HUDEP-2 (cell line): ENCODE data around the gene FSCN2.
"Not testable (repeated sequence)": the region's sequence is repeated elsewhere in the genome, so short reads cannot be mapped to it uniquely, and the experiment has no call there.

Experiments used
- DNase-seq, 76 experiments: peaks; one replicate each; lab custom pipeline; 2025; ENCODE audit not compliant: unreplicated experiment in 76 of 76; lab: John Stamatoyannopoulos, UW

FSCN2 gene

DNA sequence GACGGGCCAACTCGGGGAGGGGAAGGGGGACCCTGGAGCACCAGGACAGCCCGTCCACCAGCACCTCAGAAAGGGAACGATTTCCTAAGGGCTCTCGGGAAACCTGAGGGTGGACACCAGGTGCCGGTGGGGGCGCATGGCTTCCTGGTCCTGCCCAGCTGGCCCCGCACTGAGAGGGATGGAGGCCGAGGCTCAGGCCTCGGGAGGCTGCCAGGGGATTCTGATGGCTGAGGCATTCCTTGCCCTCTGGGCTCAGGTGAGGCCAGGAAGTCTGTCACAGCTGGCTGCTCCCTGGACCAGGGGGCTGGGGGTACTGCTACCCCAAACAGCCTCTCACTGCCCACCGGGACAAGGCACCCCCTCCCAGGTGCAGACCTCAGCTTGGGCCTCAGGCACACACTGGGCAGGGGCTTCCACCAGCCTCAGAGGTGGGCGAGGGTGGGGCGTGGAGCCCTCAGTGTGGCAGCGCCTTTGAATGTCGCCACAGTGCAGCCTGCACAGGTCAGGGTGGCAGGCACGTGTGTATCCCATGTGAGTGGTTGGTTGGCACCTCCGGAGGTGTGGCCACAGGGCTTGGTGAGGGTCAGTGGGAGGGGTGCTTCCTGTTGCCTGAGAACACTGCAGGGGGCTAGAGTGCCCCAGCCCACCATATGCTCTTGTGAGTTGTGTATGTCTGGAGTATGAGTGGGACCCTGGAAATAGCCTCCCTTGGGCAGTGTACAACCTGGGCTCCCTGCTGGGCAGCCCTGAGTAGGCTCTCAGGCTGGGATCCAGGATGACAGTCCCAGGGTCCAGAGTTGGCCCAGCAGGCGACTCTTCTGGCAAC, 3.9 kb upstream of the FSCN2 start:
- DNase-seq, result no peak

- no peak for DNase-seq
Observed at GRCh38 chr17:81524865-81525159, 3.4 kb upstream of the FSCN2 start.

DNA sequence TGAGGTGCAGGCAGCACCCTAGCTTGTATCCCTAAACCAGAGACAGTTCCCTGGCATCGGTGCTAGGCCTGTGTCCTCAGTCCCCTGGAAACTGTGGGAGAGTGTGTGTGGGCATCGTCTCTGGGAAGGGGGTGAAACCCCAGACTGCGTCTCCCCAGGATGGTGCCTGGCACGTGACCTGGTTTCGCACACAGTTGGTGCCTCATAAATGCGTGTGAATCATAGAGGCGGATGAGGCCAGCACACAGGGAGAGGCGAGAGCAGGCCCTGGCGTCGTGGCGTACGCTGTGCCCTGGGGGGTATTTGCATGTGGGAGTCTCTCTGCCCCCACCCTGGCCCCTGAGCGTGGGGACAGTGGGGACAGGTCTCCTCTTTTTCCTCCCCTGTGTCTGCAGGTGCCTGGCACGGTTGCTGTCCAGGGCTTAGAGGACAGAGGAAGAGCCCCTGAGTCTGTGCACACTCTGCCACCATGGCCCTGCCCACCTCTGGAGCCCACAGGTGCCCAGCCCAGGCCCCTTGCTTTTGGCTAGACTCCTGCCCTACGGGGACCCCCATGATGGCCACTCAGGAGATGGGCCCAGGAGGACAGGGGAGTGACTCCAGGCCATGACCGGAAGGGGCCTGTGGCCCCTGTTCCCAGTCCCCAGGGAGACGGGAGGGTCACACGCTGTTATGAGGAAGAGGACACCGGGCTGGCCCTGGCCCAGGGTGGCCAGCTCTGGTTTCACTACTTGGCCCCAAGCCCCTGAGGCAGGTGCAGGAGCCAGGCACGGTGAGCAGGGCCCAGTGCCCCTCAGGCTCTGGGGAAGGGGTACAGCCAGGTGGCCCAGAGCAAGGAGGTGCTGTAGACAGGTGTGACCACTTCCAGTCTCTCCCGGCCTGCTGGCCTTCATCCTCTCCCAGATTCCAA, 1.3 kb upstream of the FSCN2 start:
- no peak for DNase-seq

- no peak for DNase-seq
Observed at GRCh38 chr17:81528384-81528650, 140 bp downstream of the FSCN2 start.

DNA sequence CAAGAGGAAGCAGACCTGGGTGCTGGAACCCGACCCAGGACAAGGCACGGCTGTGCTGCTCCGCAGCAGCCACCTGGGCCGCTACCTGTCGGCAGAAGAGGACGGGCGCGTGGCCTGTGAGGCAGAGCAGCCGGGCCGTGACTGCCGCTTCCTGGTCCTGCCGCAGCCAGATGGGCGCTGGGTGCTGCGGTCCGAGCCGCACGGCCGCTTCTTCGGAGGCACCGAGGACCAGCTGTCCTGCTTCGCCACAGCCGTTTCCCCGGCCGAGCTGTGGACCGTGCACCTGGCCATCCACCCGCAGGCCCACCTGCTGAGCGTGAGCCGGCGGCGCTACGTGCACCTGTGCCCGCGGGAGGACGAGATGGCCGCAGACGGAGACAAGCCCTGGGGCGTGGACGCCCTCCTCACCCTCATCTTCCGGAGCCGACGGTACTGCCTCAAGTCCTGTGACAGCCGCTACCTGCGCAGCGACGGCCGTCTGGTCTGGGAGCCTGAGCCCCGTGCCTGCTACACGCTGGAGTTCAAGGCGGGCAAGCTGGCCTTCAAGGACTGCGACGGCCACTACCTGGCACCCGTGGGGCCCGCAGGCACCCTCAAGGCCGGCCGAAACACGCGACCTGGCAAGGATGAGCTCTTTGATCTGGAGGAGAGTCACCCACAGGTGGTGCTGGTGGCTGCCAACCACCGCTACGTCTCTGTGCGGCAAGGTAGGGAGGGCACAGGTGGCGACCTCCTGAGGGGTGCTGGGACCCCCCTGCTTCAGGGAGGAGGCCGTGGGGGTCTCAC, 667 bp downstream of the FSCN2 start:
- no peak for DNase-seq

DNA sequence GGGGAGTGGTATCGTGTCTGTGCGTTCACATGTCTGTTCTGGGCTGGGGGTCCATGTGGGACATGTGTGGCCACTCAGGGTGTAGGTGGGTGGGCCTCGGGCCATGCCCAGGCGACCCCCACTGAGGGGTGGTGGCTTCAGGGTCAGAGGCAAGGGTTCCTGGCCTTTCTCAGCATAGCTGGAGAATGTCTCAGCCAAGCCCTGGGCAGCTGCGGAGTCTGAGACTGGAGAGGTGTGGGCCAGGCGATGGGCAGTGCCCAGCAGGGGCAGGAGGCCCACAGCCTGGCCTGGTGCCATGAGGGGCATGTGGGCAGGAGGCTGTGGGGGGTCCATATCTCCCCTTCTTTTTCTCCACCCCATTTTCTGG, 1.2 kb downstream of the FSCN2 start:
- no peak for DNase-seq

- not testable (repeated sequence) for DNase-seq
Observed at GRCh38 chr17:81531013-81531412, 2.8 kb downstream of the FSCN2 start.

- DNase-seq, result not testable (repeated sequence)
Observed at GRCh38 chr17:81531998-81532404, 3.8 kb downstream of the FSCN2 start.

GRCh38 chr17:81532490-81533287, 4.5 kb downstream of the FSCN2 start:
- DNase-seq, result no peak

- no peak for DNase-seq
Observed at GRCh38 chr17:81533339-81534141, 5.4 kb downstream of the FSCN2 start.

DNA sequence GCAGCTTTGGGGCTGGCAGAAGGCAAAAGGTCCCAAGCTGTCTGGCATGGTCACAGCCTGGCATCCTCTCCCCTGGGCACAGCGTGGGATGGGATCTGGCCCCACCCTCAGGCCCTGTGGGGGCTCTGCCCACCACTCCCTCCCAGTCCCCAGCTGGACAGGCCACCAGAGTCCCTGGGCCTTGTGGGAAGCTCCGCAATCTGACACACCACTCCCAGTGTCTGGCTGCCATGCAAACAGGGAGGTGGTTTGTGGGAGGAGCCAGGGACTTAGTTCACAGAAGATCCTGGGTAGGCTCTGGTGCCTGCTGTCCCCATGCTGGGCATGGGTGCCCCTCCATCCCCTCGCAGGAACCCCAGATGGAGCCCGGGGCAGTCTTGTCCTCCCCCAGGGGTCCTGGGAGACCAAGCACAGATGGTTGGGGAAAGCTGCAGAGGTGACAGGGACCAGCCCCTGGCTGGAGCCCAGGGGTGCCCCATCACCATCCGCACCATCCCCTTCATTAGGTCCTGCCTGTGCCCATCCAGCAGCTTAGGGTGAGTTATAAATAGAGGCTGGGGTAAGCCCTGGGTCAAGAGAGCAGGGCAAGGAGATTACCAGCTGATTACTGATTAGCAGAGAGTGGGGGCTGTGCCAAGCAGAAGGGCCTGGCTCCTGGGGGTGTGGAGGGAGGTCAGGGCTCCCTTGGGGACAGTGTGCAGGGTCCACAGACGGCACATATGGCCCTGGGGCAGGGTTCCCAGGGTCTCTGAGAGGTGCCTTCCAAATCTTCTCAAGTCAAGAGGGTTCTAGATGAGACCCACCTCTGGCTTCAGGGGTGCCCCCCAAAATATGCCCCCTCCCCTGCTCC, 6.2 kb downstream of the FSCN2 start:
- peak in 2 of 76 experiments; percentile 17 to 27 for DNase-seq

- no peak for DNase-seq
Observed at GRCh38 chr17:81535007-81535328, 6.8 kb downstream of the FSCN2 start.

DNA sequence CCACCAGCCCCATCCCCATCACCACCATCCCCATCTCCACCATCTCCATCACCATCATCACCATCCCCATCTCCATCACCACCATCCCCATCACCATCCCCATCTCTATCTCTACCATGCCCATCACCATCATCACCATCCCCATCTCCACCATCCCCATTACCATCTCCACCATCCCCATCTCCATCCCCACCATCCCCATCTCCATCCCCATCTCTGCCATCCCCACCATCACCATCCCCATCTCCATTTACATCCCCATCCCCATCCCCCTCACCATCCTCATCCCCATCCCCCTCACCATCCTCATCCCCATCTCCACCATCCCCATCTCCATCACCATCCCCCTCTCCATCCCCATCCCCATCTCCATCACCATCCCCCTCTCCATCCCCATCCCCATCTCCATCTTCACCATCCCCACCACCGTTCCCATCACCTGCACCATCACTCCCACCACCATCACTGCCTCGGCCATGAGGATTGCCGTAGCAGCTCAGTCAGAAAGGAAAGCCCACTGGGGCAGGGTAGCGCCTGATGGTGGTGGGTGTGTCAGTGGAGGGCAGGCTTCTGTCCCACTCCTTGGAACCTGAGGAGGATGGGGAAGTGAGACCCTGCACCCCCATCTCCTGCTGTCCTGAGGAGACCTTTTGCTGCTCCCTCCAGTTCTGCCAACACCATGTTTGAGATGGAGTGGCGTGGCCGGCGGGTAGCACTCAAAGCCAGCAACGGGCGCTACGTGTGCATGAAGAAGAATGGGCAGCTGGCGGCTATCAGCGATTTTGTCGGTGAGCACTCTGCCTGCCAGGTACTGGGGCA, 7.5 kb downstream of the FSCN2 start:
- no peak for DNase-seq

DNA sequence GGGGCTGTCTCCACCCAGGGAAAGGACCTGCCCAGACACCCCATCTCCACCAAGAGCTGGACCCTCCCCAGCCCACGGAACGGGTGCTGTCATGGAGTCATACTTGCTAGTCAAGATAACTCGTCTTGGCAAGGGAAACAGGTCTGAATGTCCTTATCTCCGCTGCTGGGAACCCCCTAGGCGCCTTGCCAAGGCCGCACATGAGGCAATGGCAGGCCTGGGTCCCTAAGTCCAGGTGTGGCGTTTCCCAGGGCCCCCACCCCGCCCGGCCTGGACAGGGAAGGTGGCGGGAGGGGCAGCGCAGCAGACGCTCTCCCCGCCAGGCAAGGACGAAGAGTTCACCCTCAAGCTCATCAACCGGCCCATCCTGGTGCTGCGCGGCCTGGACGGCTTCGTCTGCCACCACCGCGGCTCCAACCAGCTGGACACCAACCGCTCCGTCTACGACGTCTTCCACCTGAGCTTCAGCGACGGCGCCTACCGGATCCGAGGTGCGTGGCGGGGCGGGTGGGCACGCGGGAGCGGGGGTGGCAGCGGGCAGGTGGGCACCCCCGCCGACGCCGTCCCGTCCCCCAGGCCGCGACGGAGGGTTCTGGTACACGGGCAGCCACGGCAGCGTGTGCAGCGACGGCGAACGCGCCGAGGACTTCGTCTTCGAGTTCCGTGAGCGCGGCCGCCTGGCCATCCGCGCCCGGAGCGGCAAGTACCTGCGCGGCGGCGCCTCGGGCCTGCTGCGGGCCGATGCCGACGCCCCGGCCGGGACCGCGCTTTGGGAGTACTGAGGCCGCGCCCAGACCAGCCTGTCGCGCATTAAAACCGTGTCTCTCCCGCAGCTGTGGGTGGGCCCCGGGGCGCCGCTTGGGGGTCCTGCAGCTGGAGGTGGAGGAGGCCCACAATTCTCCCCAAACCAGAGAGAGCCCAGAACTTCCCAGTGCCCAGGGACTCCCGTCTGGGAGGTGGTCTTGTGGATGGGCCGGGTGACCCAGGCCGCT, 8.4 kb downstream of the FSCN2 start:
- DNase-seq, result peak in 55 of 76 experiments; percentile 14 to 69 (median 40)

- peak in 7 of 76 experiments; percentile 10 to 27 (median 16) for DNase-seq
Observed at GRCh38 chr17:81537343-81537855, 9.2 kb downstream of the FSCN2 start.

DNA sequence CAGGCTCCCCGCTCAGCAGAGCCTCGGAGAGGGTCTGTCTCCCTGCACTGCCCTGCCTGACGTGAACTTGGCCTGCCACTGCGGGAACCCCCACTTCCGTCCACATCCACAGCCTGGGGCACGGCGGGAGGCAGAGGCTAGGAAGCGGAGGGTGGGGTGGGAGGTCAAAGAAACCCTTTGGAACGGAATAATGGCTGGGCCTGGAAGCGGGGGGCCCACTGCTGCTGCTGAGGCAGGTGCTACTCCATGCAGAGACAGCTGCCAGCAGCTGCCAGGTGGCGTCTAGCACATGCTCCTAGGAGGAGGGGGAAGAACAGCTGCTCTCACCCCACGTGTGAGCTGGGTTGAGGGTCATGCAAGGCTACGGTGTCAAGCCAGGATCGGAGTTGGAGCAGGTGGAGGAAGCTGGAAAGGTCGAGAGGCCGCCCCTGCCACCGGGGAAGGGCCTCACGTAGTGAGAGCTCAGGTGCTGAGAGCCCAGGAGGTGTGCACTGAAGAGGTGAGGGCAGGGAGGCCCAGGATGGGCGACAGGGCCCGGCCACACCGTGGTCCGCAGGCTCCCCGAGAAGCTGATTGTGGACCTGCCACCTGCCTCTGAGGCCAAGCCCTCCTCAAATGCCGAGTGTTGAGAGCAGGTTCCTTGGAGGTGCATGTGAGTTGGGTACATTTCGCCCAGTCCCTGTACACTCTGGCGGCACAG, 9.8 kb downstream of the FSCN2 start:
- DNase-seq, result no peak
